Type B pancreatic cell (in vitro differentiated cells): Measurements from ENCODE around the gene NPLOC4. TPM values are rescaled to one million over a fixed set of nuclear protein-coding genes. Genes with fewer than 3 reads are reported as not detected.

Source experiments
- DNase-seq: peaks from one replicate; pipeline ENCODE4 v3.0.0; 2021; ENCODE audit warnings: mixed read lengths; ENCODE audit not compliant: unreplicated experiment; ENCODE audit errors: extremely low spot score
- H3K27ac Mint-ChIP-seq: 2 replicates; pipeline ENCODE4 v1.8.0; 2021; ENCODE audit warnings: mild to moderate bottlenecking, mixed read lengths
- H3K27me3 Mint-ChIP-seq: 2 replicates; pipeline ENCODE4 v1.8.0; 2021; ENCODE audit warnings: mixed read lengths
- H3K36me3 Mint-ChIP-seq: 2 replicates; pipeline ENCODE4 v1.8.0; 2021; ENCODE audit warnings: mixed read lengths
- H3K4me1 Mint-ChIP-seq: one replicate; pipeline ENCODE4 v1.8.0; 2021; ENCODE audit warnings: mixed read lengths; ENCODE audit not compliant: unreplicated experiment
- H3K4me3 Mint-ChIP-seq: 2 replicates; pipeline ENCODE4 v1.8.0; 2021; ENCODE audit warnings: mild to moderate bottlenecking, mixed read lengths
- H3K9me3 Mint-ChIP-seq: 2 replicates; pipeline ENCODE4 v1.8.0; 2021; ENCODE audit warnings: mixed read lengths
- total RNA-seq: library from RNA; stranded (reverse); gene quantifications from 2 replicates; pipeline ENCODE4 v1.2.1, GENCODE V29; 2021; ENCODE audit warnings: low replicate concordance
- TF ChIP-seq, protein P1 (sequence below): fragments of 200-600 bp; sonication (generic); conservative IDR thresholded peaks from 2 replicates; pipeline ENCODE4 v1.5.0; 2021; ENCODE audit warnings: antibody characterized with exemption, mild to moderate bottlenecking

Gene NPLOC4
- total RNA-seq, 1 donor from 2014 or later, result 82.4 TPM

- peaks cover 18% of the 10 kb centered on the region for H3K4me1 Mint-ChIP-seq
- peaks cover 44% of the 10 kb centered on the region for H3K36me3 Mint-ChIP-seq
- peak overlapping the region; percentile 100 for H3K27ac Mint-ChIP-seq
- H3K9me3 Mint-ChIP-seq, result no peaks in the 10 kb centered on the region
- peak overlapping the region; percentile 100 for H3K4me3 Mint-ChIP-seq
- TF ChIP-seq, protein P1, sequence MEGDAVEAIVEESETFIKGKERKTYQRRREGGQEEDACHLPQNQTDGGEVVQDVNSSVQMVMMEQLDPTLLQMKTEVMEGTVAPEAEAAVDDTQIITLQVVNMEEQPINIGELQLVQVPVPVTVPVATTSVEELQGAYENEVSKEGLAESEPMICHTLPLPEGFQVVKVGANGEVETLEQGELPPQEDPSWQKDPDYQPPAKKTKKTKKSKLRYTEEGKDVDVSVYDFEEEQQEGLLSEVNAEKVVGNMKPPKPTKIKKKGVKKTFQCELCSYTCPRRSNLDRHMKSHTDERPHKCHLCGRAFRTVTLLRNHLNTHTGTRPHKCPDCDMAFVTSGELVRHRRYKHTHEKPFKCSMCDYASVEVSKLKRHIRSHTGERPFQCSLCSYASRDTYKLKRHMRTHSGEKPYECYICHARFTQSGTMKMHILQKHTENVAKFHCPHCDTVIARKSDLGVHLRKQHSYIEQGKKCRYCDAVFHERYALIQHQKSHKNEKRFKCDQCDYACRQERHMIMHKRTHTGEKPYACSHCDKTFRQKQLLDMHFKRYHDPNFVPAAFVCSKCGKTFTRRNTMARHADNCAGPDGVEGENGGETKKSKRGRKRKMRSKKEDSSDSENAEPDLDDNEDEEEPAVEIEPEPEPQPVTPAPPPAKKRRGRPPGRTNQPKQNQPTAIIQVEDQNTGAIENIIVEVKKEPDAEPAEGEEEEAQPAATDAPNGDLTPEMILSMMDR, result no peak
- peaks cover 33% of the 10 kb centered on the region for H3K27me3 Mint-ChIP-seq
- DNase-seq, result no peak
Observed at GRCh38 chr17:81509972-81510784, 126.7 kb downstream of the NPLOC4 start.

DNA sequence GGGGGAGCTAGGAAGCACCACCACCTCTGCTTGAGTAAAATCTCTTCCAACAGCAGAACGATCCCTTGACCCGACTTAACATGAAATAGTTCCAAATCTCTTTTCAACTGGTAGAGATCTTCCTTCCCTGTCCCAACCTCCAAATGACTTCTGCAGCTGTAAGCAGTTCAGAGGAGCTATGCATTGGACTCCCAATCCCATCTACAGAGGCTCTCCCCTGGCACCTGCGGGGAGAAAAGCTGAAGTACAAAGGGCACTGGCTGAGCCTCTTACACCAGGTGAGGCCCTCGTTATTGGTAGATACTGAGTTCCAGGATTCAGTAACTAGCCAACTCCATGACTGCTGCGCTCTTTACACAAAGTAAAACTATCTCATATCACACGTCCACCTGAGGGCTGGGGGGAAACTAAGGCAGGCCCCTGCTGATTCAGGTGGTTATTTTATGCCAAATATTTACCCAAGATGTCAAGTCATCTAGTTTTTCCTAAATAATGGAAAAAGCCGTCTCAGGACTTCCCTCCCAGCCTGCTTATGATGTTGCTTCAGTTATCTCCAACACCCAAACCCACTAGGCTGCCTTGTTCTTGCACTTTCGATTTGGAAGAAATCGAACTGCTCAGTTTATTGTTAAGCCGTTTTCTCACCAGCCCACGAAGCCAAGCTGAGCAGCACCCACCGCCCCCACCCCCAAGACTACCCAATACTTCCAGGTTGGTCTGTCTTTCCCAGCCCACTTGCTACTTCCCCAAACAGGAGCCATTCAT, 127.5 kb downstream of the NPLOC4 start:
- H3K27me3 Mint-ChIP-seq, result peaks cover 35% of the 10 kb centered on the region
- TF ChIP-seq, protein P1, result no peak
- DNase-seq, result no peak

DNA sequence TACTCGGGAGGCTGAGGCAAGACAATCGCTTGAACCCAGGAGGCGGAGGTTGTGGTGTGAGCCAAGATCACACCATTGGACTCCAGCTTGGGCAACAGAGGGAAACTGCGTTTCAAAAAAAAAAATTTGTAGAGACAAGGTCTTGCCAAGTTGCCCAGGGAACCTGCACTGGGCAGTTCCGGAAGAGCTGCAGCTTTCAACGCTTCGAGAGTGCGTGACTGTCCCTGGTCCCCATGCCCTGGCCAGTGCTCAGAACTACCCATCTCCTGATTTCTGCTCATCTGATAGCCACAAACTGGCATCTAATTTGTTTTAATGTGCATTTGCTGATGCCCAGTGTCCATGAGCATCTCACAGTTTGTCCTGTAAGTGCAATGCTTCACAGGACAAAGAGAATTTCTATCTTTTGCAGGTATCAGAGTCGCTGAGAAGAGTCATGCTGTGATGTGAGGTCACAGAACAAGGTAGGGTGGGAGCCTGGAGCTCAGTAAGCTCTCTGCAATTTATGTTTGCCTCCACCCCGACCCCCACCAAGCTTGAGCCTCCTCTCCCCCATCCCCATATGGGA, 128.2 kb downstream of the NPLOC4 start:
- Mint-ChIP-seq H3K4me3 (peak overlapping the region; percentile 100), H3K36me3 (peaks cover 44% of the 10 kb centered on the region), H3K27ac (peak overlapping the region; percentile 100), H3K4me1 (peaks cover 18% of the 10 kb centered on the region), H3K9me3 (no peaks in the 10 kb centered on the region), H3K27me3 (peaks cover 35% of the 10 kb centered on the region)
- TF ChIP-seq, protein P1, result no peak
- DNase-seq, result no peak

More for the DNA sequence above, 127.5 kb downstream of the NPLOC4 start:
- H3K27ac Mint-ChIP-seq, result peak overlapping the region; percentile 100
- H3K36me3 Mint-ChIP-seq, result peaks cover 44% of the 10 kb centered on the region
- H3K9me3 Mint-ChIP-seq, result no peaks in the 10 kb centered on the region
- H3K4me3 Mint-ChIP-seq, result peak overlapping the region; percentile 100
- peaks cover 18% of the 10 kb centered on the region for H3K4me1 Mint-ChIP-seq

Other genes with a start within 250 kb of the NPLOC4 start
- gene BAHCC1, start 241.7 kb downstream of the NPLOC4 start, total RNA-seq, result 23.0 and 74.3 TPM in 2 replicates
- gene ACTG1, start 124.3 kb downstream of the NPLOC4 start, total RNA-seq, result 3,089 and 3,451 TPM in 2 replicates
- 3.6 and 3.8 TPM in 2 replicates for gene FSCN2, start 108.7 kb downstream of the NPLOC4 start, total RNA-seq
- gene FAAP100, start 84.8 kb downstream of the NPLOC4 start, total RNA-seq, result 33.5 and 44.7 TPM in 2 replicates
- 1.4 and 3.0 TPM in 2 replicates for gene TSPAN10, start 84 bp upstream of the NPLOC4 start, total RNA-seq
- gene PDE6G, start 19.4 kb upstream of the NPLOC4 start, total RNA-seq, result 0.97 TPM in 1 of 2 replicates, not detected in the other
- 24.0 and 28.1 TPM in 2 replicates for gene OXLD1, start 29.5 kb upstream of the NPLOC4 start, total RNA-seq
- gene CCDC137, start 29.6 kb upstream of the NPLOC4 start, total RNA-seq, result 27.5 and 32.1 TPM in 2 replicates
- gene ARL16, start 46.7 kb upstream of the NPLOC4 start, total RNA-seq, result 41.5 and 47.2 TPM in 2 replicates
- gene HGS, start 46.9 kb upstream of the NPLOC4 start, total RNA-seq, result 115 and 119 TPM in 2 replicates
- gene MRPL12, start 66.3 kb upstream of the NPLOC4 start, total RNA-seq, result 87.9 and 107 TPM in 2 replicates
- gene SLC25A10, start 75.2 kb upstream of the NPLOC4 start, total RNA-seq, result 23.8 and 27.6 TPM in 2 replicates
- 1.2 and 1.7 TPM in 2 replicates for gene GCGR, start 167.0 kb upstream of the NPLOC4 start, total RNA-seq
- gene MCRIP1, start 196.2 kb upstream of the NPLOC4 start, total RNA-seq, result 54.2 and 101 TPM in 2 replicates
- gene PPP1R27, start 197.9 kb upstream of the NPLOC4 start, total RNA-seq, result not detected in 2 replicates
- gene P4HB, start 223.4 kb upstream of the NPLOC4 start, total RNA-seq, result 555 and 815 TPM in 2 replicates
- gene ARHGDIA, start 234.2 kb upstream of the NPLOC4 start, total RNA-seq, result 250 and 264 TPM in 2 replicates